GM12873 (cell line): ENCODE data around the gene MST1.

ENCODE experiments used
- TF ChIP-seq, protein P1 (sequence below): IDR thresholded peaks from 2 replicates; pipeline ENCODE4 v1.5.1; 2012; ENCODE audit warnings: low read depth, mild to moderate bottlenecking, moderate library complexity, low read length, control low read depth; ENCODE audit not compliant: insufficient read depth; ENCODE audit errors: missing control alignments

Gene MST1

DNA sequence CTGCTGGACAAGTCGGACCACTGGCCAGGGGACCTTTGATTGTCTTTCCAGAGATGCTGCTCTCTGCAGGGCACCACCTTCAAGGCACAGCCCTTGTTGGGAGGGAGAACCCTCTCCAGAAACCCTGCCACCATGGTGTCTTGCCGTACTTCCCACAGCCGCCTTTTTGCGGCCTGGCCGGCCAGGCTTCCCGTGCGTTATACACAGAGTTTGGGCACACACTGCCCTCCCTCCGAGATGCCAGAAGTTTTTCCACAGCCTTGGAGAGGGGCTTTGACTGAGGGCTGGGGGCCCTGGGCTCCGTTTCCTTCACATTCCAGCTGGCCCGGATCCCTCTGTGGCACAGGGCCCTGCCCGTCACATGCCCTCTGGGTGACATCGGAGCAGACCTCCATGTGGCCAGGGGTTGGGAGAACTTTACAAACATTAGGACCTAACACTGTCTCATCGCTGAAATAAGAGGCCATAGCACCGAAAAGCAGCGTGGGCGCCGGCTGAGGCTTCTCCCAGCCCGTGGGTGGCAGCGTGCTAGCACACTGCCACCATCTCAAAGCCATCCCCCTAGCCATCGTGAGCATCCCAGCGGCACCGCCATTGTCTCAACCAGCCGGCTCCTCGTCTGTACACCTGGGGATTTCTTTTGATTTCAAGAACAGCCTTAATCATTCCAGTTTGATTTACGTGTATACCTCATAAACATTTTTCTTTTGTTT is 21.4 kb downstream of the MST1 start:
- TF ChIP-seq, protein P1, sequence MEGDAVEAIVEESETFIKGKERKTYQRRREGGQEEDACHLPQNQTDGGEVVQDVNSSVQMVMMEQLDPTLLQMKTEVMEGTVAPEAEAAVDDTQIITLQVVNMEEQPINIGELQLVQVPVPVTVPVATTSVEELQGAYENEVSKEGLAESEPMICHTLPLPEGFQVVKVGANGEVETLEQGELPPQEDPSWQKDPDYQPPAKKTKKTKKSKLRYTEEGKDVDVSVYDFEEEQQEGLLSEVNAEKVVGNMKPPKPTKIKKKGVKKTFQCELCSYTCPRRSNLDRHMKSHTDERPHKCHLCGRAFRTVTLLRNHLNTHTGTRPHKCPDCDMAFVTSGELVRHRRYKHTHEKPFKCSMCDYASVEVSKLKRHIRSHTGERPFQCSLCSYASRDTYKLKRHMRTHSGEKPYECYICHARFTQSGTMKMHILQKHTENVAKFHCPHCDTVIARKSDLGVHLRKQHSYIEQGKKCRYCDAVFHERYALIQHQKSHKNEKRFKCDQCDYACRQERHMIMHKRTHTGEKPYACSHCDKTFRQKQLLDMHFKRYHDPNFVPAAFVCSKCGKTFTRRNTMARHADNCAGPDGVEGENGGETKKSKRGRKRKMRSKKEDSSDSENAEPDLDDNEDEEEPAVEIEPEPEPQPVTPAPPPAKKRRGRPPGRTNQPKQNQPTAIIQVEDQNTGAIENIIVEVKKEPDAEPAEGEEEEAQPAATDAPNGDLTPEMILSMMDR: no peak

DNA sequence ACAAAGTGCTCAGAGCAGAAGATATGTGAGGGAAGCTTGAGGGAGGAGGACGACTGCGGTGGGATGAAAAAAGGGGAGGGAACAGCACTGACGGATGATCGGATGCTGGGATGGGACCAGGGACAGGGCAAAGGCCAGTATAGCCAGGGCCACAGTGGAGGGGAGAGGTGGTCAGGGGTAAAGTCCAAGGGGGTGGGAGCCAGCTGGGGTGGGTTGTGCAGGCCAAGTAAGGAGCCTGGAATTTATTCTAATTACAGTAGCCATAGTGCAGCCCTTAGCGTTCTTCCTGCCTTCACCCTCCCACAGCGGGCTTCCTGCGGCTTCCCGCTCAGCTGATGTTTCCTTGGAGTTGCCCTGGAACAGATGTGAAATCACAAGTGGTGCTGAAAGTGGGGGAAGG is 22.7 kb downstream of the MST1 start:
- TF ChIP-seq, protein P1: no peak

DNA sequence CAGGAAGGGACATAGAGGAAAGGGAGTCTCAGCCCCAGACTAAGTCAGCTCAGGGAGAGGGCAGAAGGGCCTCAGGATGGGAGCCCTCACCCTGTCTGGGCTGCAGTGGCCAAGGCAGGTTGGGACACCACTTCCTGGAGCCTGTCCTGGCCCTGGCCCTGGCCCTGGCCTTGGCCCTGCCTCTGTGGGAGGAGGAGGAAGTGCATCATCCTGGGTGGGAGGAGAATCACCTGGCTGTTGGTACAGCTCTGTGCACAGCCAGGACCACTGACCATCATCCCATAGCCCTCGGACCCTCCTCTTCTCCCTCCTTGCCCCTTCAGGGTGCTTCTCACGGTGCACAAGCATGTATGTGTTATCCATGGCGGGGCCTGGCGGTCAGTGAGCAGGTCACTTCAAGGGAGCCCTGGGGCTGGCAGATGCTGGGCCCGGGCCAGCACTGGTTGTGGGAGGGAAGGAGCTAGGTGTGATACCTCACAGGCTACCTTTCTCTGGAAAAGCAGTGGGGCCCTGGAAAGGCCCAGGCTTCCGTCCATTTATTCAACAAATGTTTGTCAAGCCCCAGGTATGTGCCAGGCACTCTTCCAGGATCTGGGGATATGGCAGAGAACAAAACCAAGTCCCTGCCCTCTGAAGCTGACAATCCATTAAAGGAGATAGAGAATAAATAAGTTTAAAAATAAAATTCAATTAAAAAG is 23.3 kb downstream of the MST1 start:
- TF ChIP-seq, protein P1: no peak

DNA sequence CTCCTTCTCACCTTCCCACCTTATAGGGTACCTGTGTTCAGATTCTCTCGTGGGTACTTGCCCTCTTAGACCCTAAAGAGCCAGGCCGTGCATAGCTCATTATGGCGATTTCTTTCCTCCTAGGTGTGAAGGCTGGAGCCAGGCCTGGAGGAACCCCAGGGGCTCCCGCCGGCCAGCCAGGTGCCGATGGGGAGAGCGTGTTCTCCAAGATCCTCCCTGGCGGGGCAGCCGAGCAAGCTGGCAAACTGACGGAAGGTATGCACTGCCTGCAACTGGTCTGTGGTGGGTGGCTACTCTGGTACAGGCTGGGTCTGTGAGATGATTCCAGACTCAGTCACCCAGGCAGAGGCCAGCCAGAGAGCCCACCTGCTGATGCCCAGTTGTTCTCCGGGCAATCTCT is 25.0 kb downstream of the MST1 start:
- TF ChIP-seq, protein P1: no peak

DNA sequence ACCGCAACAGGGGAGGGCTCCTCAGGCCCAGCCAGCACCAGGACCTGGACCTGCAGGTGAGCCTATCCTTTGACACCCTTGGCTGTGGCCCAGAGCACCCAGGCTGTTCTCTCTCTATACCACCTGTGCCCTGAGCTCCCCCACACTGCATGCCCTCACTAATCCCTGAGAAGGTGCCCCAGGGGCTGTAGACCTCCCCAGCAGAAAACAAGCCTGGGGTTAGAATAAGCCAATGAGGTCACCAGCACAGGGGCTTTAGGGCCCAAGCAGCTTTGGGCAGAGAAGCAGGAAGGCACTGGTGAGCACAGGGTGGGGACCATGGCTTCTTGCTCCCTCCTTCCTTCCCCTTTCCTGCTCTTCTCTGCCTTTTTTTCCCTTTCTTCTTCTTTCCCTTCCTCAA is 25.4 kb downstream of the MST1 start:
- TF ChIP-seq, protein P1: no peak

DNA sequence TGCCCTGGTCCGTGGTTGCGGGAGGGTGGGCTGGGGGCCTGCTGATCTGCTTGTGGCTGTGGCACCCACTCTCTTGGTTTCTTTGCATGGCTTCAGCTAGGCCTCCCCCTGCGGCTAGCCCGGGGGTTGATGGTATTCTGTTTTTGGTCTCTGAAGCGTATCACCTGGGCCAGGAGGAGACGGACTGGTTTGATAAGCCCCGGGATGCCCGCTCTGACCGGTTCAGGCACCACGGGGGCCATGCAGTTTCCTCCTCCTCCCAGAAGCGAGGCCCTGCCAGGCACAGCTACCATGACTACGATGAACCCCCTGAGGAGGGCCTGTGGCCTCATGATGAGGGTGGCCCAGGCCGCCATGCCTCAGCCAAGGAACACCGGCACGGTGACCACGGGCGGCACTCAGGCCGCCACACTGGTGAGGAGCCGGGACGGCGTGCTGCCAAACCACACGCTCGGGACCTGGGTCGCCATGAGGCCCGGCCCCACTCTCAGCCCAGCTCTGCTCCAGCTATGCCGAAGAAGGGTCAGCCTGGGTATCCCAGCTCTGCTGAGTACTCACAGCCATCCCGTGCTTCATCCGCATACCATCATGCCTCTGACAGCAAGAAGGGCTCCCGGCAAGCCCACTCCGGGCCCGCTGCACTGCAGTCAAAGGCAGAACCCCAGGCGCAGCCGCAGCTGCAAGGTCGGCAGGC is 26.4 kb downstream of the MST1 start:
- TF ChIP-seq, protein P1: no peak

DNA sequence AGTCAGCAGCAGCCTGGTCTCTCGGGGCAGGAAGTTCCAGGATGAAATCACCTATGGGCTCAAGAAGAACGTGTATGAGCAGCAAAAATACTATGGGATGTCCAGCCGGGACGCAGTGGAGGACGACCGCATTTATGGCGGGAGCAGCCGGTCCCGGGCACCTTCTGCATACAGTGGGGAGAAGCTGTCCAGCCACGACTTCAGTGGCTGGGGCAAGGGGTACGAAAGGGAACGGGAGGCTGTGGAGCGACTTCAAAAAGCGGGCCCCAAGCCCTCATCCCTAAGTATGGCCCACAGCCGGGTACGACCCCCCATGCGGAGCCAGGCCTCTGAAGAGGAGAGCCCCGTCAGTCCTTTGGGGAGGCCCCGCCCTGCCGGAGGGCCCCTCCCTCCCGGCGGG is 27.3 kb downstream of the MST1 start:
- TF ChIP-seq, protein P1: no peak
